Measurements from ENCODE around the gene PCSK6. TPM values are rescaled to one million over a fixed set of nuclear protein-coding genes. Genes with fewer than 3 reads are reported as not detected.
A peak's percentile ranks its signal among the peaks of the same experiment; 100 is the strongest.

PCSK6 gene
- total RNA-seq, 1 donor: 0.72 TPM

DNA sequence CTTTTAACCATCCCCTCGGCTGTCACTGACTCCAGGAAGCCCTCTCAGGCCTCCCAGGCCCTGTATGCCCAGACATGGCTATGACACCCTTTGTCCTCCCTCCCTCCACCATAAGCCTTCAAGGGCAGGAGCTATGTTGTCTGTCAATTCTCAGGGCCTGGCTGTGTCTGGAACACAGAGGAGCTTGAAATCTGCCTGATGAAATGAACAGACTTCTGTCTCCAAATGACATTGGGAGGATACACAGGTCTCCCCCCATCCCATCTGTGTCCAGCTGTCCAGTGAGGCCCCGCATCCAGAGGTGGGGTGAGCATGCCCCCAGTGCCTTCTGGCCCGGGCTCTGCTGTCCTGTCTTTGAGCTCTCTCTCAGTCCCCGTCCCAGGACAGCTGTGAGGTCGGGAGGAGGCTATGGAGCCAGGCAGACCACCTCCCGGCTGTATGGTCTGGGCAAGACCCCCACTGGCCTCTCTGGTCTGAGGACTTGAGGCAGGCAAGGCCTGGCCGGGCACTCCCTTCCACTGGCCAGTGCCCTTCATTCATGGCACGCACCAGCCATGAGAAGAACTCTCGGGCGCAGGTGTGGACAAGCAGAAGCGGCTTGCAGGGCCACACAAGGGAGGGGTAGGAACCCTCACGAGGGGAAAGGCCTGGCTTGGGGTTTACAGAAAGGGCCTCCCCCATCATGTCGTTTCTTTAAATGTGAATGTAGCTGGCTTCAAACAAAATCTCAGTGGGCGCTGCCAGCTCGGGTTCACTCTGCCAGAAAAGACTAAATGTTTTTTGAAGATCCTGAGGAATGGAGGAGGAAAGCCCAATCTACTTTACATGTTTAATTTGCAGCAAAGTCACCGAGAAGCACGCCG lies 38.9 kb downstream of the PCSK6 start:
- H3K4me1 ChIP-seq (ENCODE audit: insufficient read depth, low read length): peaks cover 4% of the 10 kb centered on the region
- H3K9me3 ChIP-seq (ENCODE audit: low read depth, low read length): no peaks in the 10 kb centered on the region
- no peak overlapping the region for H2AFZ ChIP-seq (ENCODE audit: low read length)
- H3K4me2 ChIP-seq (ENCODE audit: insufficient read depth, low read length): no peak overlapping the region
- no peaks in the 10 kb centered on the region for H3K36me3 ChIP-seq (ENCODE audit: insufficient read depth, low read length)
- H4K20me1 ChIP-seq (ENCODE audit: insufficient read depth, low read length): no peaks in the 10 kb centered on the region
- H3K27ac ChIP-seq (ENCODE audit: low read depth, low read length): no peak overlapping the region
- H3K79me2 ChIP-seq (ENCODE audit: insufficient read depth, low read length): no peaks in the 10 kb centered on the region
- H3K27me3 ChIP-seq (ENCODE audit: insufficient read depth, low read length): no peaks in the 10 kb centered on the region
- H3K4me3 ChIP-seq (ENCODE audit: insufficient read depth, low read length): no peak overlapping the region
- DNase-seq (ENCODE audit: insufficient read length, low spot score, missing footprints): no peak
- TF ChIP-seq, protein P1, sequence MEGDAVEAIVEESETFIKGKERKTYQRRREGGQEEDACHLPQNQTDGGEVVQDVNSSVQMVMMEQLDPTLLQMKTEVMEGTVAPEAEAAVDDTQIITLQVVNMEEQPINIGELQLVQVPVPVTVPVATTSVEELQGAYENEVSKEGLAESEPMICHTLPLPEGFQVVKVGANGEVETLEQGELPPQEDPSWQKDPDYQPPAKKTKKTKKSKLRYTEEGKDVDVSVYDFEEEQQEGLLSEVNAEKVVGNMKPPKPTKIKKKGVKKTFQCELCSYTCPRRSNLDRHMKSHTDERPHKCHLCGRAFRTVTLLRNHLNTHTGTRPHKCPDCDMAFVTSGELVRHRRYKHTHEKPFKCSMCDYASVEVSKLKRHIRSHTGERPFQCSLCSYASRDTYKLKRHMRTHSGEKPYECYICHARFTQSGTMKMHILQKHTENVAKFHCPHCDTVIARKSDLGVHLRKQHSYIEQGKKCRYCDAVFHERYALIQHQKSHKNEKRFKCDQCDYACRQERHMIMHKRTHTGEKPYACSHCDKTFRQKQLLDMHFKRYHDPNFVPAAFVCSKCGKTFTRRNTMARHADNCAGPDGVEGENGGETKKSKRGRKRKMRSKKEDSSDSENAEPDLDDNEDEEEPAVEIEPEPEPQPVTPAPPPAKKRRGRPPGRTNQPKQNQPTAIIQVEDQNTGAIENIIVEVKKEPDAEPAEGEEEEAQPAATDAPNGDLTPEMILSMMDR (IDR thresholded peaks at IDR 0.05; ENCODE audit: extremely low read depth, low read depth, low read length): no peak

DNA sequence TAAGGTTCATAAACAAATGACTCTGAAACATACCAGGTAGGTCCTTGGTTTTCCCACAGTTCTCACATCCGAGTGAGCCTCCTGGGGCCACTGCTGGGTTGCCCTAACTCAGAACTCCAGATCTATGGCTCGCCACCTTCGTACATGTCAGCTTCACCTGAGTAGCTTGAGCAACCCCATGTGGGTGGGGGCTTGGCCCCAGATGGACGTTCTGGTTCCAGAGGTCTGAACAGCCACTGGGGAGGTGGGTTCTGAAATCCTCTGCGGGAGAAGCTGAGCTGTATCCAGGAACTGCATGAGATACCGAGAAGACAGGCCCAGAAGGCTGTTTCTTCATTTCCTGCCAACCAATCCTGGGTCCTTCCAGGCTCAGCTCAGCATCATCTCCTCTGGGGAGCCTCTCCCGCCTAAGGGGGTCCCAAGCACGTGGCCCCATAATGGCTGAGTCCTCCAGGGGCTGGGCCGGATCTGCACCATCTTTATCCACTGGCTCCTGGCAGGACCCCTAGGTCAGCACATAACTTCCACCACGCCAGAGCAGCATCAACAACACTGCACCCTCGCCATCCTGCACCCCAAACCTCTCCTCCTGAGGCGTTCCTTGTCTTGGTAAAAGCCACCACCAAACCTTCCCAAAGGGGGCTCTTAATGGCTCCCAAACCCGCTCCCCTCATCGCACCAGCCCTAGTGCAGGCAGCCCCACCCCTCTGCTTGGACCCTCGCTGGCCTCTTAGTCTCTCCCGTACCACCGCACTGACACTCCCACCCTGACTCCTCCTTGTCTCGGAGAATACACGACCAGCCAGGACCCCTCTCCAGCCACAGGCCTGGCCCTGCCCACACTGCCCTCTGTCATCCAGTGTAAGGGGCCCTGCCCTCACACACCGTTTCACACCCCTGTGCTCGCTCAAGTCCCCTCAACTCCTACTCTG lies 39.8 kb downstream of the PCSK6 start:
- H3K27ac ChIP-seq (ENCODE audit: low read depth, low read length): no peak overlapping the region
- H2AFZ ChIP-seq (ENCODE audit: low read length): no peak overlapping the region
- peaks cover 4% of the 10 kb centered on the region for H3K4me1 ChIP-seq (ENCODE audit: insufficient read depth, low read length)
- no peak overlapping the region for H3K4me2 ChIP-seq (ENCODE audit: insufficient read depth, low read length)
- H3K4me3 ChIP-seq (ENCODE audit: insufficient read depth, low read length): no peak overlapping the region
- no peaks in the 10 kb centered on the region for H3K36me3 ChIP-seq (ENCODE audit: insufficient read depth, low read length)
- no peaks in the 10 kb centered on the region for H3K79me2 ChIP-seq (ENCODE audit: insufficient read depth, low read length)
- no peaks in the 10 kb centered on the region for H3K27me3 ChIP-seq (ENCODE audit: insufficient read depth, low read length)
- TF ChIP-seq, protein P1 (IDR thresholded peaks at IDR 0.05; ENCODE audit: extremely low read depth, low read depth, low read length): no peak
- H3K9me3 ChIP-seq (ENCODE audit: low read depth, low read length): no peaks in the 10 kb centered on the region
- peak; percentile 34 for DNase-seq (ENCODE audit: insufficient read length, low spot score, missing footprints)
- H4K20me1 ChIP-seq (ENCODE audit: insufficient read depth, low read length): no peaks in the 10 kb centered on the region

DNA sequence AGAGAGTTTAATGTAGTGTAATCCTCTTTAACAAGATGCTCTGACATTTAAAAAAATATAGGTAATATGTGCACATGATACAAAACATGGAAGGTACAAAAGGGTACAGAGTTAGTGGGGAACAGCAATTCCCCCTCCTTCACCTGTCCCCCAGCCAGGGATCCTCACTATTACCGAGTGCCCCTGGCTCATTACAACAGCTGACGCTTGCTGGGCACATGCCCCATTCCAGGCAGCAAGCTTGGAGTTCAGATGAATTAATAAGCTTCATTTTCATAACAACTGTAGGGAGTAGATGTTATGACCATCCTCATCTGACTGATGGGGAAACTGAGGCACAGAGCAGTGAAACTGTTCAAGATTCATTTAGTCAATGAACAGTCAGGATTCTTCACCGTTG lies 41.2 kb downstream of the PCSK6 start:
- Histone ChIP-seq H3K4me3 (ENCODE audit: insufficient read depth, low read length) (no peak overlapping the region), H3K9me3 (ENCODE audit: low read depth, low read length) (no peaks in the 10 kb centered on the region), H2AFZ (ENCODE audit: low read length) (no peak overlapping the region), H3K4me1 (ENCODE audit: insufficient read depth, low read length) (peaks cover 4% of the 10 kb centered on the region), H3K27ac (ENCODE audit: low read depth, low read length) (no peak overlapping the region), H3K27me3 (ENCODE audit: insufficient read depth, low read length) (no peaks in the 10 kb centered on the region), H3K36me3 (ENCODE audit: insufficient read depth, low read length) (no peaks in the 10 kb centered on the region), H3K4me2 (ENCODE audit: insufficient read depth, low read length) (no peak overlapping the region), H4K20me1 (ENCODE audit: insufficient read depth, low read length) (no peaks in the 10 kb centered on the region), H3K79me2 (ENCODE audit: insufficient read depth, low read length) (no peaks in the 10 kb centered on the region)
- no peak for DNase-seq (ENCODE audit: insufficient read length, low spot score, missing footprints)
- TF ChIP-seq, protein P1 (IDR thresholded peaks at IDR 0.05; ENCODE audit: extremely low read depth, low read depth, low read length): no peak

Measured in osteoblast (primary cell).